Kidney (tissue), 14 donors: ENCODE measurements around the gene AARSD1. TPM values are rescaled to one million over a fixed set of nuclear protein-coding genes. Genes with fewer than 3 reads are reported as not detected.
"Not testable (repeated sequence)": the region's sequence is repeated elsewhere in the genome, so short reads cannot be mapped to it uniquely, and the experiment has no call there.

Source experiments
- DNase-seq, 5 donors: peaks; one replicate each; pipeline ENCODE4 v3.0.0-alpha.2; 2013 to 2020
- FAIRE-seq: peaks from 2 replicates; lab custom pipeline; 2012; peaks lifted over from hg19 to GRCh38; lab: Jason Lieb, UNC
- H3K27ac ChIP-seq, 2 donors: one replicate each; pipeline ENCODE4 v1.7.0; 2013; ENCODE audit warnings: low read depth in 2 of 2, low read length in 2 of 2, inconsistent platforms in 1 of 2
- H3K27me3 ChIP-seq: one replicate; pipeline ENCODE4 v1.7.1; 2013; ENCODE audit warnings: low read length, inconsistent platforms; ENCODE audit not compliant: control insufficient read depth, insufficient read depth
- H3K36me3 ChIP-seq, 3 donors: one replicate each; pipeline versions ENCODE4 v1.7.0 to v1.7.1; 2013; ENCODE audit warnings: low read length in 3 of 3, control low read depth in 1 of 3, inconsistent platforms in 1 of 3; ENCODE audit not compliant: insufficient read depth in 3 of 3, control insufficient read depth in 2 of 3
- H3K4me1 ChIP-seq, 3 donors: one replicate each; pipeline versions ENCODE4 v1.7.0 to v1.7.1; 2013; ENCODE audit warnings: low read length in 3 of 3, inconsistent platforms in 1 of 3, low read depth in 1 of 3; ENCODE audit not compliant: control insufficient read depth in 2 of 3, insufficient read depth in 2 of 3
- H3K4me3 ChIP-seq, 3 donors: one replicate each; pipeline versions ENCODE4 v1.7.0 to v1.8.1; 2013; ENCODE audit warnings: low read length in 3 of 3, control low read depth in 1 of 3, inconsistent platforms in 1 of 3
- H3K9ac ChIP-seq, 3 donors: one replicate each; pipeline versions ENCODE4 v1.7.0 to v1.7.1; 2013; ENCODE audit warnings: low read length in 3 of 3, control low read depth in 1 of 3, inconsistent platforms in 1 of 3
- H3K9me3 ChIP-seq, 3 donors: one replicate each; pipeline versions ENCODE4 v1.7.0 to v1.7.1; 2013; ENCODE audit warnings: low read length in 3 of 3, control low read depth in 1 of 3, inconsistent platforms in 1 of 3; ENCODE audit not compliant: control insufficient read depth in 2 of 3, insufficient read depth in 1 of 3
- CTCF ChIP-seq: IDR thresholded peaks from 3 replicates; pipeline ENCODE4 v1.5.1; 2012; ENCODE audit warnings: mild to moderate bottlenecking, moderate library complexity, borderline replicate concordance; ENCODE audit not compliant: insufficient read depth; ENCODE audit errors: extremely low read depth
- intact Hi-C: fragments of 100-400 bp; cut with DNase I; formaldehyde crosslinking; loops from one replicate; pipeline ENCODE4 v1.11.1; 2022
- polyA plus RNA-seq: library from polyadenylated mRNA; stranded (reverse); fragments of 350-450 nt; fragmentation: Illumina TruSeq; extraction: RNeasy Lipid Tissue Mini Kit (QIAGEN cat#74804); gene quantifications from one replicate; pipeline ENCODE4 v1.2.3, GENCODE V29; 2014; ENCODE audit warnings: low read depth, low replicate concordance; ENCODE audit not compliant: insufficient read depth
- total RNA-seq: library from RNA; stranded (reverse); fragmentation: NEBNext Ultra II Directional; extraction: Animal tissue kit (Norgen Biotek cat#: 25700); gene quantifications from one replicate; pipeline ENCODE4 v1.2.1, GENCODE V29; 2021
- donor health status: control.
- donor health status: control.
- donor health status: control.
- donor health status: control.
- donor health status: control.
- donor health status: DM: yes; HTN: yes; CAD: no.
- donor health status: Normal renal cell carcinoma (clear cell type).

The AARSD1 gene
- total and polyA plus RNA-seq, 2 donors from 2014 or later, result 35.8 to 45.6 TPM

GRCh38 chr17:42924891-42925290 is 39.4 kb downstream of the AARSD1 start:
- no peak for DNase-seq
- H3K36me3 ChIP-seq, result no peaks in the 10 kb centered on the region
- peaks cover 0 to 13% (median 8%) of the 10 kb centered on the region in 3 donors for H3K4me1 ChIP-seq
- H3K27ac ChIP-seq, result no peak overlapping the region
- no peaks in the 10 kb centered on the region for H3K27me3 ChIP-seq
- H3K9ac ChIP-seq, result no peak overlapping the region
- no peaks in the 10 kb centered on the region for H3K9me3 ChIP-seq
- no peak for TF ChIP-seq CTCF
- FAIRE-seq, result no peak
- intact Hi-C loops, result no loop called here
- H3K4me3 ChIP-seq, result no peak overlapping the region

GRCh38 chr17:42923472-42923871 is 40.8 kb downstream of the AARSD1 start:
- H3K27ac ChIP-seq, H3K9me3 ChIP-seq, intact Hi-C loops, H3K36me3 ChIP-seq, DNase-seq, FAIRE-seq, H3K9ac ChIP-seq, H3K27me3 ChIP-seq, H3K4me3 ChIP-seq, H3K4me1 ChIP-seq: not testable (repeated sequence)

DNA sequence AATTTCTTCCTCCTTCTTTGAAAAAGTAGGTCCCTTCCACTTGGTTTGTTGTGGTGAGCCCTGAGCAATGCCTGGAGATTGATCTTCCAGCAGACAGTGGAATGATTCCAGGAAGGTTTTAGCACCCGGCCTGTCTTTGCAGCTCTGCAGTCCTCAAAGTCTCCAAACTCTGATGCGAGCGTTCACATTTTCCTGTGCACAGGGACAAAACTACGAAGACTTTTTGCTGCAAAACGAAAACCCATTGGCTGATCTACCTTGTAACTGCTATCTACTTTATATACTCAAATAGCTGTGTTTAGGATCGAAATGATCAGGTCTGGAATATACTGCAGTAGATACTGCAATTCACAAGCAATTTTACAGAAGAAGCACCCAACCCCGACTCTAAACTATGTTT is 42.0 kb downstream of the AARSD1 start:
- Histone ChIP-seq H3K27me3 (no peaks in the 10 kb centered on the region), H3K9me3 (no peaks in the 10 kb centered on the region), H3K4me1 (peaks cover 3 to 7% (median 3%) of the 10 kb centered on the region in 3 donors), H3K4me3 (no peak overlapping the region), H3K9ac (no peak overlapping the region), H3K27ac (no peak overlapping the region), H3K36me3 (no peaks in the 10 kb centered on the region)
- no peak for FAIRE-seq
- no peak for TF ChIP-seq CTCF
- no peak for DNase-seq
- intact Hi-C loops, result no loop called here

DNA sequence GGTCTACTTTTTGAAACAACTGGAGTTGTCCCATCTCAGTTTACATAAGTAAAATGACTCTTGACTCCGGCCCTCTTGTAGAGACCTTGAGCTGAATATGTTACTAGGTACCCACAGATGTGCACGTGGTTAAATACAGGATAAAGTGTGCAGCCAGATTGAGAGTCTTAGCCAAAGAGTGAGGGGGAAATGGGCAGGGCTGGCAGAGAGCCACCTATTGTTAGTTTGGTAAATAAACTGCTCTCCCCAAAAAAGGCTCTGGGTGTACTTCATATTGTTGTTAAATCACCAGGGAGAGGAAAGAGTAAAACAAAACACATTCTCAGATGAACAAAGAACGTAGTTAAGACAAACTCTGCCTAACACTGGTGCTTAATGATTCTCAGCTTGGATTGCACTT is 43.3 kb downstream of the AARSD1 start:
- FAIRE-seq (no peak), DNase-seq (peak in 2 of 5 donors; percentile 16 to 47)
- H3K4me3 ChIP-seq, result no peak overlapping the region
- H3K27ac ChIP-seq, result no peak overlapping the region
- H3K4me1 ChIP-seq, result peaks cover 3 to 9% (median 5%) of the 10 kb centered on the region in 3 donors
- TF ChIP-seq CTCF, result no peak
- no peak overlapping the region for H3K9ac ChIP-seq
- no peaks in the 10 kb centered on the region for H3K36me3 ChIP-seq
- intact Hi-C loops, result no loop called here
- H3K27me3 ChIP-seq, result no peaks in the 10 kb centered on the region
- H3K9me3 ChIP-seq, result no peaks in the 10 kb centered on the region
